Smooth muscle cell (in vitro differentiated cells): ENCODE measurements around the gene SEMA5A. TPM values are rescaled to one million over a fixed set of nuclear protein-coding genes. Genes with fewer than 3 reads are reported as not detected.
"Not testable (repeated sequence)": the region's sequence is repeated elsewhere in the genome, so short reads cannot be mapped to it uniquely, and the experiment has no call there.

Source experiments
- DNase-seq: peaks from one replicate; lab custom pipeline; 2025; ENCODE audit not compliant: unreplicated experiment; lab: John Stamatoyannopoulos, UW
- H2AFZ ChIP-seq: fragments of 200-600 bp; sonication (generic); 2 replicates; pipeline ENCODE4 v1.6.0; 2016; ENCODE audit warnings: antibody characterized with exemption, low read depth, mild to moderate bottlenecking
- H3F3A ChIP-seq: fragments of 200-600 bp; sonication (generic); 2 replicates; pipeline ENCODE4 v1.6.0; 2017; ENCODE audit warnings: antibody characterized with exemption, low read depth
- H3K27ac ChIP-seq: fragments of 200-600 bp; sonication (generic); 2 replicates; pipeline ENCODE4 v1.5.1; 2016; ENCODE audit warnings: low read depth, mild to moderate bottlenecking
- H3K27me3 ChIP-seq: fragments of 200-600 bp; sonication (generic); 2 replicates; pipeline ENCODE4 v1.6.1; 2016; ENCODE audit warnings: low read depth, mild to moderate bottlenecking
- H3K36me3 ChIP-seq: fragments of 200-600 bp; sonication (generic); 2 replicates; pipeline ENCODE4 v1.5.1; 2016; ENCODE audit warnings: low read depth
- H3K4me1 ChIP-seq: fragments of 200-600 bp; sonication (generic); 2 replicates; pipeline ENCODE4 v1.5.1; 2016; ENCODE audit warnings: low read depth
- H3K4me2 ChIP-seq: fragments of 200-600 bp; sonication (generic); 2 replicates; pipeline ENCODE4 v1.6.0; 2016; ENCODE audit warnings: mild to moderate bottlenecking
- H3K4me3 ChIP-seq: fragments of 200-600 bp; sonication (generic); 2 replicates; pipeline ENCODE4 v1.5.1; 2016; ENCODE audit warnings: mild to moderate bottlenecking
- H3K79me2 ChIP-seq: fragments of 200-600 bp; sonication (generic); 2 replicates; pipeline ENCODE4 v1.6.0; 2016; ENCODE audit warnings: low read depth, mild to moderate bottlenecking
- H3K9ac ChIP-seq: fragments of 200-600 bp; sonication (generic); 2 replicates; pipeline ENCODE4 v1.6.0; 2016; ENCODE audit warnings: low read depth
- H3K9me3 ChIP-seq: fragments of 200-600 bp; sonication (generic); replicated peaks from 2 replicates; pipeline ENCODE4 v1.5.1; 2016; ENCODE audit warnings: low read depth
- H4K20me1 ChIP-seq: fragments of 200-600 bp; sonication (generic); 2 replicates; pipeline ENCODE4 v1.6.0; 2016; ENCODE audit warnings: low read depth
- CTCF ChIP-seq: fragments of 200-600 bp; sonication (generic); IDR thresholded peaks from 2 replicates; pipeline ENCODE4 v1.5.1; 2017; ENCODE audit warnings: borderline replicate concordance, mild to moderate bottlenecking, antibody characterized with exemption; ENCODE audit not compliant: insufficient read depth, poor library complexity, severe bottlenecking
- WGBS: methylation state at CpG from one replicate; pipeline ENCODE4 v1.1.7; 2016; ENCODE audit warnings: low lambda C conversion rate; 5-methylcytosine and 5-hydroxymethylcytosine counted together
- polyA plus RNA-seq: library from polyadenylated mRNA; unstranded; fragments of >200 nt; fragmentation: Nextera tagmentation; extraction: Ambion mirVana; gene quantifications from 2 replicates; pipeline ENCODE4 v1.2.1, GENCODE V29; 2016
- total RNA-seq: library from RNA; depleted of rRNA; stranded (reverse); fragments of >200 nt; gene quantifications from 2 replicates; pipeline ENCODE4 v1.2.3, GENCODE V29; 2014

SEMA5A gene
- total and polyA plus RNA-seq, 2 experiments from 2014 or later: 21.6 to 65.1 TPM

GRCh38 chr5:9408964-9409363 lies 136.9 kb downstream of the SEMA5A start:
- TF ChIP-seq CTCF: no peak
- no peak overlapping the region for H2AFZ ChIP-seq
- no peak overlapping the region for H3K9ac ChIP-seq
- no peaks in the 10 kb centered on the region for H3K9me3 ChIP-seq
- no peaks in the 10 kb centered on the region for H3K4me1 ChIP-seq
- WGBS: 99% methylated on average over 5 of the region's 5 CpGs
- H3F3A ChIP-seq: no peaks in the 10 kb centered on the region
- H3K27ac ChIP-seq: no peak overlapping the region
- no peak overlapping the region for H3K4me3 ChIP-seq
- H3K4me2 ChIP-seq: no peak overlapping the region
- peaks cover 15% of the 10 kb centered on the region for H4K20me1 ChIP-seq
- no peaks in the 10 kb centered on the region for H3K79me2 ChIP-seq
- no peaks in the 10 kb centered on the region for H3K27me3 ChIP-seq
- no peak for DNase-seq
- H3K36me3 ChIP-seq: no peaks in the 10 kb centered on the region

GRCh38 chr5:9405196-9405754 lies 140.6 kb downstream of the SEMA5A start:
- Histone ChIP-seq H3K4me2 (no peak overlapping the region), H3K27ac (no peak overlapping the region), H3K4me1 (no peaks in the 10 kb centered on the region), H4K20me1 (peaks cover 12% of the 10 kb centered on the region), H3K4me3 (no peak overlapping the region), H3K9ac (no peak overlapping the region), H3K27me3 (no peaks in the 10 kb centered on the region), H3K36me3 (no peaks in the 10 kb centered on the region), H3K9me3 (no peaks in the 10 kb centered on the region), H3K79me2 (peaks cover 6% of the 10 kb centered on the region), H3F3A (no peaks in the 10 kb centered on the region), H2AFZ (no peak overlapping the region)
- no peak for TF ChIP-seq CTCF
- no peak for DNase-seq
- 100% methylated on average over 1 of the region's 1 CpG for WGBS

GRCh38 chr5:9401786-9402472 lies 143.9 kb downstream of the SEMA5A start:
- no peak overlapping the region for H3K4me3 ChIP-seq
- H3K9me3 ChIP-seq: no peaks in the 10 kb centered on the region
- no peaks in the 10 kb centered on the region for H3K36me3 ChIP-seq
- H3K9ac ChIP-seq: no peak overlapping the region
- H2AFZ ChIP-seq: no peak overlapping the region
- WGBS: 78% methylated on average over 4 of the region's 4 CpGs
- no peaks in the 10 kb centered on the region for H3K4me1 ChIP-seq
- no peak for DNase-seq
- peaks cover 6% of the 10 kb centered on the region for H3K79me2 ChIP-seq
- TF ChIP-seq CTCF: no peak
- no peaks in the 10 kb centered on the region for H4K20me1 ChIP-seq
- no peaks in the 10 kb centered on the region for H3F3A ChIP-seq
- no peak overlapping the region for H3K27ac ChIP-seq
- H3K4me2 ChIP-seq: no peak overlapping the region
- no peaks in the 10 kb centered on the region for H3K27me3 ChIP-seq

- H3K27ac ChIP-seq, H3K4me1 ChIP-seq, H3K4me3 ChIP-seq, H3K27me3 ChIP-seq, H4K20me1 ChIP-seq, H3K79me2 ChIP-seq, H3K9ac ChIP-seq, H3K4me2 ChIP-seq, H3K9me3 ChIP-seq, H3F3A ChIP-seq, H3K36me3 ChIP-seq, H2AFZ ChIP-seq, DNase-seq: not testable (repeated sequence)
- 98% methylated on average over 5 of the region's 5 CpGs for WGBS
Measured at GRCh38 chr5:9399783-9400182, 146.1 kb downstream of the SEMA5A start.
